HCT116 (cell line): ENCODE results near the gene RPL36AL. TPM values are rescaled to one million over a fixed set of nuclear protein-coding genes. Genes with fewer than 3 reads are reported as not detected.

Experiments used
- ATAC-seq: fragments of 200-7000 bp; cut with Tn5 transposase; 2 replicates; pipeline ENCODE4 v1.9.1; 2020; ENCODE audit warnings: mild to moderate bottlenecking, moderate library complexity
- BruUV-seq: library from RNA; stranded (reverse); fragments of 400-500 nt; replicated peaks from 2 replicates; lab custom pipeline; 2021; lab: Mats Ljungman, UMichigan
- CTCF ChIA-PET: fragments of 300-600 bp; sonication (Branson Sonifier 250); formaldehyde crosslinking; loops from one replicate; lab custom pipeline; 2021; ENCODE audit warnings: antibody characterized with exemption; lab: Charles Lee
- POLR2A ChIA-PET: fragments of 300-600, 350-600 bp; sonication (Branson Sonifier 250); formaldehyde crosslinking; loops from one replicate; lab custom pipeline; 2021; ENCODE audit warnings: antibody characterized with exemption; lab: Charles Lee
- RAD21 ChIA-PET, 2 experiments: fragments of 300-600 bp; sonication (Branson Sonifier 250); formaldehyde crosslinking; loops; one replicate each; lab custom pipeline; 2023; ENCODE audit warnings: low total read pairs in 2 of 2; ENCODE audit not compliant: uncharacterized antibody in 2 of 2, unreplicated experiment in 2 of 2, low non-redundant PET in 1 of 2; lab: Charles Lee
- DNase-seq: peaks from one replicate; pipeline ENCODE4 v3.0.0-alpha.2; 2010; ENCODE audit warnings: low read depth, low spot score
- H2AFZ ChIP-seq: fragments of 200-600 bp; shearing (Covaris generic), sonication (generic); 2 replicates; pipeline ENCODE4 v1.6.1; 2017; ENCODE audit warnings: low read depth, mixed run types, mixed read lengths, antibody characterized with exemption, low read length; ENCODE audit not compliant: poor library complexity, severe bottlenecking
- H3K27ac ChIP-seq: 2 replicates; pipeline ENCODE4 v1.5.1; 2012; ENCODE audit warnings: low read depth, low read length
- H3K27me3 ChIP-seq: fragments of 200-600 bp; sonication (generic); 2 replicates; pipeline ENCODE4 v1.6.1; 2016; ENCODE audit warnings: mixed run types, low read length, mixed read lengths; ENCODE audit not compliant: insufficient read depth
- H3K36me3 ChIP-seq, 2 experiments: fragments of 200-500 bp in 1 of 2; fragments of 200-600 bp in 1 of 2; sonication (Bioruptor generic) in 1 of 2; sonication (generic) in 1 of 2; 2 replicates each; pipeline versions ENCODE4 v1.5.1 to v1.6.1; 2014 to 2016; ENCODE audit warnings: low read length in 2 of 2, inconsistent platforms in 1 of 2, mixed read lengths in 1 of 2, mixed run types in 1 of 2; ENCODE audit not compliant: insufficient read depth in 2 of 2, control insufficient read depth in 1 of 2
- H3K4me1 ChIP-seq, 2 experiments: fragments of 200-600 bp in 1 of 2; sonication (generic) in 1 of 2; 2 replicates each; pipeline versions ENCODE4 v1.5.1 to v1.6.1; 2012 to 2017; ENCODE audit warnings: low read length in 2 of 2, inconsistent platforms in 1 of 2, mild to moderate bottlenecking in 1 of 2, mixed read lengths in 1 of 2, mixed run types in 1 of 2, moderate library complexity in 1 of 2; ENCODE audit not compliant: insufficient read depth in 2 of 2, control insufficient read depth in 1 of 2
- H3K4me2 ChIP-seq: fragments of 200-600 bp; sonication (generic); 2 replicates; pipeline ENCODE4 v1.6.1; 2017; ENCODE audit warnings: mixed run types, low read length, mixed read lengths
- H3K4me3 ChIP-seq, 2 experiments: fragments of 200-600 bp in 1 of 2; sonication (generic) in 1 of 2; replicated peaks in 1 of 2; 2 replicates each; pipeline ENCODE4 v1.5.1; 2011 to 2016; ENCODE audit warnings: low read length in 2 of 2, control low read depth in 1 of 2, low read depth in 1 of 2, mild to moderate bottlenecking in 1 of 2, mixed read lengths in 1 of 2, mixed run types in 1 of 2
- H3K79me2 ChIP-seq: fragments of 200-600 bp; sonication (generic); 2 replicates; pipeline ENCODE4 v1.6.1; 2017; ENCODE audit warnings: mild to moderate bottlenecking, mixed run types, low read length, moderate library complexity, mixed read lengths; ENCODE audit not compliant: insufficient read depth
- H3K9ac ChIP-seq: fragments of 200-600 bp; sonication (generic); 2 replicates; pipeline ENCODE4 v1.6.1; 2016; ENCODE audit warnings: low read length, mixed read lengths
- H3K9me2 ChIP-seq: fragments of 200-600 bp; sonication (generic), shearing (Covaris generic); 2 replicates; pipeline ENCODE4 v1.6.1; 2017; ENCODE audit warnings: mixed run types, mild to moderate bottlenecking, moderate library complexity; ENCODE audit not compliant: insufficient read depth
- H3K9me3 ChIP-seq, 2 experiments: fragments of 200-500 bp in 1 of 2; fragments of 200-600 bp in 1 of 2; sonication (Bioruptor generic) in 1 of 2; sonication (generic) in 1 of 2; 2 replicates each; pipeline ENCODE4 v1.6.1; 2014 to 2017; ENCODE audit warnings: low read length in 2 of 2, mixed read lengths in 2 of 2, inconsistent platforms in 1 of 2, low read depth in 1 of 2, mild to moderate bottlenecking in 1 of 2, mixed run types in 1 of 2, moderate library complexity in 1 of 2; ENCODE audit not compliant: control insufficient read depth in 1 of 2, insufficient read depth in 1 of 2
- H4K20me1 ChIP-seq: fragments of 200-600 bp; sonication (generic), shearing (Covaris generic); 2 replicates; pipeline ENCODE4 v1.6.1; 2017; ENCODE audit warnings: mixed run types, mild to moderate bottlenecking, moderate library complexity; ENCODE audit not compliant: insufficient read depth
- ATF3 ChIP-seq: IDR thresholded peaks from 2 replicates; pipeline ENCODE4 v1.6.1; 2012
- CBX3 ChIP-seq: IDR thresholded peaks from 2 replicates; pipeline ENCODE4 v1.6.1; 2012; ENCODE audit warnings: low read depth
- CEBPB ChIP-seq: IDR thresholded peaks from 2 replicates; pipeline ENCODE4 v1.6.1; 2012; ENCODE audit warnings: low read depth
- CTCF ChIP-seq, 3 experiments: fragments of 200-600 bp in 1 of 3; sonication (generic) in 1 of 3; IDR thresholded peaks in 2 of 3; conservative IDR thresholded peaks in 1 of 3; 2 replicates each; pipeline ENCODE4 v1.5.1; 2012 to 2017; ENCODE audit warnings: low read depth in 2 of 3, low read length in 2 of 3, antibody characterized with exemption in 1 of 3, borderline replicate concordance in 1 of 3, control low read depth in 1 of 3, mild to moderate bottlenecking in 1 of 3, mixed read lengths in 1 of 3, mixed run types in 1 of 3, moderate library complexity in 1 of 3; ENCODE audit not compliant: insufficient read depth in 1 of 3
- ELF1 ChIP-seq: IDR thresholded peaks from 2 replicates; pipeline ENCODE4 v1.6.1; 2012; ENCODE audit warnings: low read depth, borderline replicate concordance
- FOSL1 ChIP-seq: IDR thresholded peaks from 2 replicates; pipeline ENCODE4 v1.6.1; 2012; ENCODE audit warnings: low read depth
- JUND ChIP-seq: IDR thresholded peaks from 2 replicates; pipeline ENCODE4 v1.6.1; 2012
- MAX ChIP-seq: IDR thresholded peaks from 2 replicates; pipeline ENCODE4 v1.6.1; 2012
- POLR2A ChIP-seq: IDR thresholded peaks from 2 replicates; pipeline ENCODE4 v1.7.0; 2011; ENCODE audit warnings: borderline replicate concordance; ENCODE audit not compliant: insufficient read depth, insufficient read length; ENCODE audit errors: extremely low read depth
- POLR2AphosphoS5 ChIP-seq: IDR thresholded peaks from 2 replicates; pipeline ENCODE4 v1.6.1; 2011; ENCODE audit warnings: mild to moderate bottlenecking, low read depth, low read length, moderate library complexity
- RAD21 ChIP-seq: IDR thresholded peaks from 2 replicates; pipeline ENCODE4 v1.6.1; 2012; ENCODE audit warnings: low read depth, mild to moderate bottlenecking
- REST ChIP-seq: IDR thresholded peaks from 2 replicates; pipeline ENCODE4 v1.6.1; 2012; ENCODE audit warnings: low read depth
- SIN3A ChIP-seq: IDR thresholded peaks from 2 replicates; pipeline ENCODE4 v1.6.1; 2012; ENCODE audit warnings: low read depth
- YY1 ChIP-seq: IDR thresholded peaks from 2 replicates; pipeline ENCODE4 v1.6.1; 2011; ENCODE audit warnings: low read length, low read depth, moderate library complexity, mild to moderate bottlenecking; ENCODE audit not compliant: insufficient replicate concordance; ENCODE audit errors: extremely low read depth
- ZNF274 ChIP-seq: fragments of 200-500 bp; sonication (Bioruptor generic); IDR thresholded peaks from 2 replicates; pipeline ENCODE4 v1.6.1; 2014; ENCODE audit warnings: mild to moderate bottlenecking, low read depth, low read length, inconsistent platforms
- intact Hi-C: fragments of 100-400 bp; cut with micrococcal nuclease; formaldehyde crosslinking; loops from 2 replicates; pipeline ENCODE4 v1.10.0; 2022
- total RNA-seq: library from RNA; stranded (reverse); gene quantifications from one replicate; pipeline ENCODE4 v1.2.1, GENCODE V29; 2021; ENCODE audit not compliant: unreplicated experiment

Gene RPL36AL
- total RNA-seq, 1 experiment from 2014 or later = 212 TPM

GRCh38 chr14:49634547-49635334, 14.3 kb upstream of the RPL36AL start, which contains the start of gene DNAAF2 (continued):
- TF ChIP-seq REST = no peak
- TF ChIP-seq YY1 = no peak
- no peak for TF ChIP-seq CBX3

GRCh38 chr14:49633640-49634546, 13.5 kb upstream of the RPL36AL start:
- Histone ChIP-seq H3K27ac (peak overlapping the region; percentile 98), H3K4me2 (peak overlapping the region; percentile 87), H2AFZ (no peak overlapping the region), H3K9me2 (no peaks in the 10 kb centered on the region), H3K27me3 (no peaks in the 10 kb centered on the region), H3K9me3 (no peaks in the 10 kb centered on the region), H3K36me3 (peaks cover 6 to 16% of the 10 kb centered on the region in 2 experiments; a peak in 2 of 4 replicates), H3K4me3 (peak overlapping the region; percentile 83 to 95), H3K4me1 (peaks cover 6 to 21% of the 10 kb centered on the region in 2 experiments), H4K20me1 (no peaks in the 10 kb centered on the region; the same call in 1 of the 2 replicates), H3K9ac (peak overlapping the region; percentile 98), H3K79me2 (peaks cover 95% of the 10 kb centered on the region)
- intact Hi-C loops = loop anchor here (1.0 to 5.0 kb wide), 4 partner anchors 134 to 219 kb away; partner anchors contain the start of genes KLHDC2 and NEMF
- BruUV-seq = no TSS peak
- DNase-seq = peak; percentile 88
- POLR2A ChIA-PET = interaction anchor here (0.7 to 2.7 kb wide), 10 partner anchors 9 to 370 kb away, joined by 3 to 17 read pairs (median 4); partner anchors contain the start of genes KLHDC2, MGAT2 and RPL36AL
- CTCF ChIA-PET = interaction anchor here (0.6 to 2.1 kb wide), 23 partner anchors 8 to 471 kb away, joined by 3 to 17 read pairs (median 5); partner anchors contain the start of genes KLHDC1, KLHDC2, LRR1 and MGAT2
- ATAC-seq = peak; percentile 83
- RAD21 ChIA-PET = interaction anchor here (1.0 to 1.1 kb wide), 2 partner anchors 14 to 134 kb away, joined by 3 to 5 read pairs; partner anchors contain the start of genes KLHDC2 (in 1 of the 2), MGAT2 (in 1 of the 2) and RPL36AL (in 1 of the 2)
- TF ChIP-seq MAX = peak; percentile 80
- TF ChIP-seq ATF3 = no peak
- TF ChIP-seq RAD21 = peak; percentile 91
- TF ChIP-seq POLR2AphosphoS5 = peak; percentile 79
- no peak for TF ChIP-seq CEBPB
- peak; percentile 76 for TF ChIP-seq CBX3
- peak; percentile 67 for TF ChIP-seq ELF1
- TF ChIP-seq SIN3A = peak; percentile 76
- no peak; the same call in 1 of the 2 replicates for TF ChIP-seq FOSL1
- peak; percentile 54 for TF ChIP-seq YY1
- no peak for TF ChIP-seq JUND
- peak; percentile 60 for TF ChIP-seq POLR2A
- peak; percentile 77 to 87 (median 84) for TF ChIP-seq CTCF (IDR thresholded peaks at IDR 0.05 in 2 of 3, conservative IDR thresholded peaks at IDR 0.05 in 1 of 3; ENCODE audit: borderline replicate concordance in 1 of 3, insufficient read depth in 1 of 3, low read depth in 2 of 3, low read length in 2 of 3)
- TF ChIP-seq ZNF274 = no peak
